HEK293 (cell line): ENCODE results near the gene MYOM3.

ENCODE experiments used
- CTCF ChIA-PET: fragments of 350-600 bp; formaldehyde crosslinking; extraction: SDS; loops from one replicate; lab custom pipeline; 2021; ENCODE audit warnings: antibody characterized with exemption; lab: Yijun Ruan, JAX
- POLR2A ChIA-PET: fragments of 300-600 bp; formaldehyde crosslinking; extraction: SDS; loops from one replicate; lab custom pipeline; 2020; ENCODE audit warnings: antibody characterized with exemption, inconsistent platforms; lab: Yijun Ruan, JAX
- H3K27ac ChIP-seq: fragments of 200-500 bp; sonication (Bioruptor generic); 2 replicates; pipeline ENCODE4 v1.5.1; 2014; ENCODE audit warnings: low read depth, low read length, control low read depth, inconsistent platforms; ENCODE audit errors: extremely low read depth
- H3K36me3 ChIP-seq, 2 experiments: fragments of 200-500 bp in 1 of 2; sonication (Bioruptor generic) in 1 of 2; 1 replicate in 1 of 2; 2 replicates in 1 of 2; pipeline ENCODE4 v1.5.1; 2014 to 2017; ENCODE audit warnings: inconsistent platforms in 2 of 2, low read length in 2 of 2; ENCODE audit not compliant: control insufficient read depth in 2 of 2, insufficient read depth in 1 of 2
- H3K4me1 ChIP-seq: fragments of 200-500 bp; sonication (Bioruptor generic); 2 replicates; pipeline ENCODE4 v1.5.1; 2014; ENCODE audit warnings: mild to moderate bottlenecking, low read length, inconsistent platforms; ENCODE audit not compliant: control insufficient read depth, insufficient read depth
- H3K4me3 ChIP-seq: 2 replicates; pipeline ENCODE4 v1.5.1; 2011; ENCODE audit warnings: low read depth, mild to moderate bottlenecking, control low read depth, low read length, moderate library complexity
- H3K9me3 ChIP-seq: fragments of 200-500 bp; sonication (Bioruptor generic); 2 replicates; pipeline ENCODE4 v1.5.1; 2014; ENCODE audit warnings: low read depth, low read length, inconsistent platforms; ENCODE audit not compliant: control insufficient read depth, insufficient read depth
- GLI2 ChIP-seq: fragments of 450-650 bp; formaldehyde crosslinking; IDR thresholded peaks from 2 replicates; pipeline ENCODE4; 2017; ENCODE audit warnings: missing biosample characterization, missing genetic modification characterization, low read depth, borderline replicate concordance
- GLI4 ChIP-seq: fragments of 450-650 bp; formaldehyde crosslinking; IDR thresholded peaks from 2 replicates; pipeline ENCODE4 v1.5.1; 2016; ENCODE audit warnings: missing biosample characterization, missing genetic modification characterization
- MEIS1 ChIP-seq: sonication (generic); formaldehyde crosslinking; IDR thresholded peaks from 2 replicates; pipeline ENCODE4 v1.8.1; 2022; ENCODE audit warnings: missing genetic modification reagents, mild to moderate bottlenecking, borderline replicate concordance
- PRDM10 ChIP-seq: fragments of 450-650 bp; formaldehyde crosslinking; IDR thresholded peaks from 2 replicates; pipeline ENCODE4 v1.5.1; 2016; ENCODE audit warnings: missing biosample characterization, missing genetic modification characterization
- REST ChIP-seq: fragments of 450-650 bp; formaldehyde crosslinking; IDR thresholded peaks from 2 replicates; pipeline ENCODE4 v1.5.1; 2016; ENCODE audit warnings: missing biosample characterization, missing genetic modification characterization
- ZEB2 ChIP-seq: fragments of 450-650 bp; formaldehyde crosslinking; IDR thresholded peaks from 2 replicates; pipeline ENCODE4 v1.5.1; 2016; ENCODE audit warnings: missing biosample characterization, missing genetic modification characterization
- ZNF155 ChIP-seq: fragments of 450-650 bp; formaldehyde crosslinking; IDR thresholded peaks from 2 replicates; pipeline ENCODE4 v1.5.1; 2016; ENCODE audit warnings: missing biosample characterization, missing genetic modification characterization
- ZNF169 ChIP-seq: fragments of 450-650 bp; formaldehyde crosslinking; IDR thresholded peaks from 2 replicates; pipeline ENCODE4 v1.5.1; 2016; ENCODE audit warnings: missing biosample characterization, missing genetic modification characterization
- ZNF23 ChIP-seq: fragments of 450-650 bp; formaldehyde crosslinking; IDR thresholded peaks from 2 replicates; pipeline ENCODE4 v1.5.1; 2016; ENCODE audit warnings: missing biosample characterization, missing genetic modification characterization, borderline replicate concordance
- ZNF302 ChIP-seq: fragments of 450-650 bp; formaldehyde crosslinking; IDR thresholded peaks from 2 replicates; pipeline ENCODE4 v1.5.1; 2016; ENCODE audit warnings: missing biosample characterization, missing genetic modification characterization, low read depth
- ZNF311 ChIP-seq: fragments of 450-650 bp; formaldehyde crosslinking; IDR thresholded peaks from 2 replicates; pipeline ENCODE4 v1.5.1; 2017; ENCODE audit warnings: missing biosample characterization, missing genetic modification characterization, borderline replicate concordance
- ZNF324 ChIP-seq: fragments of 450-650 bp; formaldehyde crosslinking; IDR thresholded peaks from 2 replicates; pipeline ENCODE4 v1.5.1; 2016; ENCODE audit warnings: missing biosample characterization, missing genetic modification characterization
- ZNF335 ChIP-seq: fragments of 450-650 bp; formaldehyde crosslinking; conservative IDR thresholded peaks from 2 replicates; pipeline ENCODE4 v1.5.1; 2016; ENCODE audit warnings: missing biosample characterization, missing genetic modification characterization
- ZNF426 ChIP-seq: fragments of 450-650 bp; formaldehyde crosslinking; IDR thresholded peaks from 2 replicates; pipeline ENCODE4 v1.5.1; 2017; ENCODE audit warnings: missing biosample characterization, missing genetic modification characterization, mild to moderate bottlenecking, inconsistent platforms, moderate library complexity
- ZNF433 ChIP-seq: fragments of 450-650 bp; formaldehyde crosslinking; IDR thresholded peaks from 2 replicates; pipeline ENCODE4 v1.5.1; 2016; ENCODE audit warnings: missing biosample characterization, missing genetic modification characterization, low read depth
- ZNF518A ChIP-seq: fragments of 450-650 bp; formaldehyde crosslinking; conservative IDR thresholded peaks from 2 replicates; pipeline ENCODE4 v1.5.1; 2016; ENCODE audit warnings: low read depth, missing biosample characterization, missing genetic modification characterization
- ZNF629 ChIP-seq: fragments of 450-650 bp; formaldehyde crosslinking; IDR thresholded peaks from 2 replicates; pipeline ENCODE4 v1.5.1; 2017; ENCODE audit warnings: missing biosample characterization, missing genetic modification characterization
- ZNF664 ChIP-seq: fragments of 450-650 bp; formaldehyde crosslinking; IDR thresholded peaks from 2 replicates; pipeline ENCODE4 v1.5.1; 2016; ENCODE audit warnings: missing biosample characterization, missing genetic modification characterization
- ZNF677 ChIP-seq: fragments of 450-650 bp; IDR thresholded peaks from 2 replicates; pipeline ENCODE4 v1.5.0; 2018; ENCODE audit warnings: missing biosample characterization, mild to moderate bottlenecking, missing genetic modification characterization, moderate library complexity
- ZNF791 ChIP-seq: fragments of 450-650 bp; formaldehyde crosslinking; IDR thresholded peaks from 2 replicates; pipeline ENCODE4 v1.5.1; 2016; ENCODE audit warnings: missing biosample characterization, missing genetic modification characterization
- ZNF843 ChIP-seq: fragments of 450-650 bp; formaldehyde crosslinking; IDR thresholded peaks from 2 replicates; pipeline ENCODE4 v1.5.1; 2016; ENCODE audit warnings: missing biosample characterization, missing genetic modification characterization
- ZSCAN23 ChIP-seq: fragments of 450-650 bp; formaldehyde crosslinking; IDR thresholded peaks from 2 replicates; pipeline ENCODE4 v1.5.1; 2016; ENCODE audit warnings: missing biosample characterization, missing genetic modification characterization
- ZSCAN5A ChIP-seq: fragments of 450-650 bp; formaldehyde crosslinking; IDR thresholded peaks from 2 replicates; pipeline ENCODE4 v1.5.1; 2016; ENCODE audit warnings: missing biosample characterization, missing genetic modification characterization

MYOM3 gene

GRCh38 chr1:24067978-24068377, 44.0 kb downstream of the MYOM3 start:
- H3K27ac ChIP-seq = no peak overlapping the region
- H3K4me1 ChIP-seq = no peaks in the 10 kb centered on the region
- CTCF ChIA-PET = interaction anchor here (0.6 kb wide), 1 partner anchor 98 kb away, joined by 3 read pairs; no protein-coding TSS in a partner anchor
- no peak overlapping the region for H3K4me3 ChIP-seq
- no peaks in the 10 kb centered on the region for H3K9me3 ChIP-seq
- TF ChIP-seq ZNF677 = no peak
- no peak for TF ChIP-seq GLI4
- no peak for TF ChIP-seq MEIS1 (CRISPR knock-in tag)
- no peak for TF ChIP-seq ZNF324 (tag by site-specific recombination)
- no peak for TF ChIP-seq REST (tag by site-specific recombination)
- no peak for TF ChIP-seq ZNF311
- TF ChIP-seq ZSCAN23 (tag by site-specific recombination) = no peak
- POLR2A ChIA-PET = interaction anchor here (0.6 kb wide), 1 partner anchor 54 kb away, joined by 4 read pairs; no protein-coding TSS in a partner anchor
- no peaks in the 10 kb centered on the region for H3K36me3 ChIP-seq

GRCh38 chr1:24065304-24065703, 46.6 kb downstream of the MYOM3 start:
- Histone ChIP-seq H3K27ac (no peak overlapping the region), H3K4me3 (no peak overlapping the region), H3K4me1 (no peaks in the 10 kb centered on the region), H3K9me3 (no peaks in the 10 kb centered on the region), H3K36me3 (no peaks in the 10 kb centered on the region)
- ChIA-PET POLR2A (interaction anchor here (1.5 kb wide), 1 partner anchor 85 kb away, joined by 3 read pairs; the partner anchor contains the start of gene SRSF10), CTCF (interaction anchor here (1.0 kb wide), 1 partner anchor 37 kb away, joined by 3 read pairs; no protein-coding TSS in a partner anchor)
- no peak for TF ChIP-seq PRDM10 (tag by site-specific recombination)
- no peak for TF ChIP-seq ZNF169 (tag by site-specific recombination)
- no peak for TF ChIP-seq ZSCAN5A (tag by site-specific recombination)
- TF ChIP-seq ZNF629 (tag by site-specific recombination) = no peak
- TF ChIP-seq GLI2 = no peak
- no peak for TF ChIP-seq ZNF302 (tag by site-specific recombination)
- TF ChIP-seq ZNF791 = no peak
- TF ChIP-seq ZNF664 = no peak
- no peak for TF ChIP-seq ZNF335 (tag by site-specific recombination)
- no peak for TF ChIP-seq ZNF155 (tag by site-specific recombination)
- TF ChIP-seq ZNF23 (tag by site-specific recombination) = no peak
- TF ChIP-seq ZNF426 (tag by site-specific recombination) = no peak
- TF ChIP-seq ZNF843 (tag by site-specific recombination) = no peak
- no peak for TF ChIP-seq ZNF518A (tag by site-specific recombination)
- TF ChIP-seq ZEB2 (tag by site-specific recombination) = no peak
- TF ChIP-seq ZNF433 (tag by site-specific recombination) = no peak
